Measurements from ENCODE around the gene EBF3.
"Not testable (repeated sequence)": the region's sequence is repeated elsewhere in the genome, so short reads cannot be mapped to it uniquely, and the experiment has no call there.

EBF3 gene

DNA sequence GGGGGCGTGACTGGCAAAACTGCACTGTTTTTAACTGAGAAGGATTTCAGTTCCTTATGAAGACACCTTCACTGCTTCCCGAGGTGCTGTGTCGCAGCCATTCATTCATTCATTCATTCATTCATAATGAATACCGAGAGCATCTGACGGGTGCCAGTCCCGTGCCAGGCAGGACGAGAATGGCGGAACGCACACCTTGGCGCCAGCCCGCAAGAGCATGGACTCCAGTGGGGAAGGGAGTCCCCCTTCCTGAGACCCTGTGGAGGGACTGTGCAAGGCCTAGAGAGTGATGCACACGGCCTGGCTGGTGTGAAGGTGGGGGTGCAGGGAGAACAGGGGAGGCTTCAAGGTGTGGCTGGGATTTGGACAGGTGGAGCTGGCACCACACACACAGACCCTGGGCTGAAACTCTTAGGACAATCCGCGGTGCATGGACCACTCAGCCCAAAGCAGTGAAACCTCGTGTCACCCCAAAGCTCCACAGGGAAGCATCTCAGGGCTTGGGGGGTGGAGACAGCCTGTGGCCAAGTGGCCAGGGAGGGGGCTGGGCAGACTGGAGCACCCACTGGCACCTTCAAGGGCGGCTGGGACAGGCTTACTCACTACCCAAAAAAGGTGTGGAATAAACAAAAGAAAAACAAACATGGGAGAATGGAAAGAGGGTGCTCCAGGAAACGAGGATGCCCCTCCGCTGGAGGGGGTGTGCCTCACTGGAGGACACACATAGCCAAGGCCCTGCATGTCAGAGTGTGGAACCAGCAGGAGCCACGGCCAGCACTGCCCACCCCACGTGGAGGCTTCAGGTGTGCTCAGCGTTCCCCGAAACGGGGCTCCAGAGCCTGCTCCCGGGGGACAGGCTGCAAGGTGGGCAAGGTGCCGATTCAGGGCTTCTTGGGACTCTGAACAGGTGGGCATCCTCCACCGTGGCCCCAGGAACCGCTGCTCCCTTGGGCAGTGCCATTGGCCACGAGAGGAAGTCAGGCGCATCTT, 37.7 kb downstream of the EBF3 start:
- DNase-seq, result no peak

GRCh38 chr10:129924375-129925085, 39.5 kb downstream of the EBF3 start:
- DNase-seq, result no peak

GRCh38 chr10:129922598-129923123, 41.4 kb downstream of the EBF3 start:
- DNase-seq, result no peak

GRCh38 chr10:129921801-129922597, 42.1 kb downstream of the EBF3 start:
- no peak for DNase-seq

- no peak for DNase-seq
Observed at GRCh38 chr10:129921065-129921670, 42.9 kb downstream of the EBF3 start.

GRCh38 chr10:129920187-129920586, 43.9 kb downstream of the EBF3 start:
- not testable (repeated sequence) for DNase-seq

- no peak for DNase-seq
Observed at GRCh38 chr10:129919358-129919757, 44.7 kb downstream of the EBF3 start.

DNA sequence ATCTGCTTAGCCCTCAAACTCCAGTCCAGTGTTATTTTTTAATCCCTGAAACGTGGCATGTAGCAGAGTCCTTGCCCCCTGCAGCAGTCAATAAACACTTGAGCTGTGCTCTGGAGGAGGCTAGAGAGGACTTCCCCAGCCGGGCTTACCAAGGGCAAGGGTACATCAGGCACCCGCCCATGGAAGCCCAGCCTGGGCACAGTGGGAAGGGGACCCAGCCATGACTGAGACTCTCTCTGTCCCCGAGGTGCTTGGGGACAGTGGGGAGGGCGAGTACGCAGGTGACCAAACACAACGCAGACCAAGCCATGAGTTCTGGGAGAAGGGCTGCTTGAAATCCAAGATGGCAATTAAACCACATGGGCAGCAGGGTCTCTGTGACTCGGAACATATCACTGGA, 45.2 kb downstream of the EBF3 start:
- no peak for DNase-seq

DNA sequence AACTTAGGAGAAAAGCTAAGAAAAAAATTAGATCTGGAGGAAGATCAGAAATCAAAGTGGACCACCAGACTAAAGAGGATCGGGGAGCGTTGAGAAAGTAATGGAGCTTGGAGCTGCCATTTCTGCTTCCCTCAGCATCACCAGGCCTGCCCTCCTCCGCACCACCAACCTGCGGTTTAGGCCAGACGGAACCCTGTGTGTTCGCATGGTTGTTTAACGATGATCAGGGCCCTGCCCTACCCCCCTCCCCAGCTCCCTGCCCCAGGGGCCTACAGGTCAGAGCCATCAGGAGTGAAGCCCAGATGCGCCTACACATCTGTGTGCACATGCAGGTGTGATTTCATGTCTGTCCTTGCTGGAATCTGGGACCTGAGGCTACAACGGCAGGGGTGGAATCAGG, 45.7 kb downstream of the EBF3 start:
- DNase-seq, result no peak

GRCh38 chr10:129917936-129918335, 46.1 kb downstream of the EBF3 start:
- no peak for DNase-seq

GRCh38 chr10:129916506-129916995, 47.5 kb downstream of the EBF3 start:
- DNase-seq, result no peak

GRCh38 chr10:129915526-129916378, 48.3 kb downstream of the EBF3 start:
- no peak for DNase-seq

DNA sequence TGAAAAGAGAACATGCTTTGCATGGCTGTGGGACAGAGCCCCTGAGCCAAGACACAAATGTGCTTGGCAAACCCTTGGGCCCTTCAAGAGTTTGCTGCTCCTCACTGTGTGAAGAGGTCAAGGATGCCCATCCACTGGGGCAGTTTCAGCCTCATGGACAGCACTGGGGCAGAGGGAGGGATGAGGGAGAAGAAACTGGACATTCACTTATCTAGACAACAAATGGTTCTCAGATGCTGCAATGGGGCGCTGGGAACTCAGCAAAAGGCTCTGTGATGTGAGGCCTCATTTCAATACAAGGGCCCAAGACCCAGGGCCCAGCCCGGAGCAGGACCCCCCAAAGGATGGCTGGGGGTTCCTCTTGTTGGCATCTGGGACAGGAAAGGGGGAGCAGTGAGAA, 49.1 kb downstream of the EBF3 start:
- no peak for DNase-seq

DNA sequence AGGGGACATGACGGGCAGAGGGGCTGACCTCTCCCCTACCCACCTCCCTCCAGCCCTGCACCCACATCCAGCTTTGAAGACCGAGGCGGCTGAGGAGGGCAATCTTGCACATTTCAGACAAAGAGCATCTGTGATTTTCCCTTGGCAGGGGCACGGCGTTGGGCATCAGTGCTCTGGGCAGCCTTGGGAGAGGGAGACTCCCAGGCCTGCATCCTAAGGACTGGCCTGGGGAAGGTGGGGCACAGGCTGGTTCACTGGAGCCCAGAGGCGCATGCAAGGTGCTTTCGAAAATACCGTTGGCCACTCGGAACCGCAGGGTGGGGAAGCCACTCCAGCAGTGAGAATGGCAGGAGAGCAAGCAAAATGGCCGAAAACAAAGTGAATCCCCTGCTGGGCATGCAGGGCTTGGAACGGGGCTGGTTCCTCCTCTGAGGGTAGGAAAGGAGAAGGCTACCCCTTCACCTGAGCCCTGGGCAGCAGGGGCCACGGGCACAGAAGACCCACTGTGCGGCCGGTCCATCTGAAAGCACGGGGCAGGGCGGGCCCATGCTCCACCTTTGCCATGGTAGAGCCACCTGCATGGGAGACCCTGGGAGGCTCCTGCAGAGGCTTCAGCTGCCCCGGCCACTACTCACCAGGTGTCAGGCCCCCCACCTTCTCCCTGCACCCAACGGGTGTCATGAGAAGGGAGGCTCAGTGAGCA, 49.8 kb downstream of the EBF3 start:
- no peak for DNase-seq

- no peak for DNase-seq
Observed at GRCh38 chr10:129912986-129913695, 50.9 kb downstream of the EBF3 start.

GRCh38 chr10:129912166-129912917, 51.7 kb downstream of the EBF3 start:
- no peak for DNase-seq

GRCh38 chr10:129911451-129912165, 52.5 kb downstream of the EBF3 start:
- no peak for DNase-seq

DNA sequence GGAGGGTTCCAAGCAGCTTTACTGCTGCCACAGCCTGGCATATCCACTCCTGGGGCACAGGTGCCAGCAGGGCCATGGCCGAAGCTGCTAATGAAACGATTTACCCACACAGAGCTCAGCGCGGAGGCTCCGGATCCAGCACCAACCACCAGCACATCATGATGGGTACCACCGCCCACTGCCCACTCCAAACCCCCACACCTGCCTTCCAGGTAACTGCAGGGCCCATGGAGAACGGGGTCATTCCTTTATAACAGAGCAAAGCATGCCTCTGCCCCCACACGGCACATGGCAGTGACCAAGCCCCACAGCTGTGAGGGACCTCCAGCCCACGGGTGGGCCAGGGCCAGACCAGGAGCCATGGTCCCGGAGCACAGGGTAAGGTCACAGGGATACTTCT, 53.2 kb downstream of the EBF3 start:
- DNase-seq, result no peak
